ENCODE results near the gene VAV2. TPM values are rescaled to one million over a fixed set of nuclear protein-coding genes. Genes with fewer than 3 reads are reported as not detected.

Gene VAV2
- total and polyA plus RNA-seq, 9 of the 15 experiments (the other 6 are each of a cell fraction or from before 2014, with no cell fraction given) = 0.01 to 2.7 (median 1.0) TPM; not detected in 1

DNA sequence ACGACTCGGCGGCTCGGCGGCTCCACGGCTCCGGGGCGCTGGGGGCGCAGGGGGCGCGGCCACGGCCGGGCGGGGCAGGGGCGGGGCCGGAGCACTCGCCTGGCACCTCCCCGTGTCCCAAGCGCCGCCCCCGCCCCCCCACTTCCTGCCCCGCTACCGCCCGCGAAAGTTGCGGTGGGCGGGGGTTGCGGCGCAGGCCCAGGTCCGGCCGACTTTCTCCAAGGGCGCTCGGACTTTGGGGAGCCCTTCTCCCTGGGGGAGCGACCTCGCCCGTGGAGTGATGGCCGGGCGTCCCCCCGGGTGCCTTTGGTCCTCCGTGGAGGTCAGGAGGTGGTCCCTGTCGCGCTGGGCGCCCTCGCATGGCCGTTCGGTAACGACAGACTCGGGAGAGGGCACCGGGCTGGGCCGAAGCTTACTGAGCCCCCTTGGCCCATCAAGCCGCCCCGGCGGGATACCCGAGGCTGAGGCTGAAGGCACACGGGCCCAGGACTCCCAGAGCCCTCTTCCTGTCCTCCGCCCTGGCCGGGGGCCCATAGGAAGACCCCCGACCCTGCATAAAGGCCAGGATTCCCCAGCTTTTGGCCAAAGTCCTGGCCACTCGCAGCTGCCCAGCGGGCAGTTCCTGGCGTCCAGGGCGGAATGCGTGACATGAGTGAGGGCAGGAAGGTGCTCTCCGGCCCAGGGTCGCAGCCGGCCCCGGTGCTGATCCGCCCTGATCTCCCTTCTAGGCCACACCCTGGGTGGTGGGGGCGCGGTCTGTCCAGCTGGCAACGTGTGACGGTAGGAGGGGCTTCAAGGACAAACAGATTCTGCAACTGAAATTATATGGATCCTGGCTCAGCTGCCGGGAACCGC is 883 bp upstream of the VAV2 start (continued):
- TF ChIP-seq ERF (CRISPR knock-in tag; IDR thresholded peaks at IDR 0.05) = no peak
- TF ChIP-seq, protein P1, sequence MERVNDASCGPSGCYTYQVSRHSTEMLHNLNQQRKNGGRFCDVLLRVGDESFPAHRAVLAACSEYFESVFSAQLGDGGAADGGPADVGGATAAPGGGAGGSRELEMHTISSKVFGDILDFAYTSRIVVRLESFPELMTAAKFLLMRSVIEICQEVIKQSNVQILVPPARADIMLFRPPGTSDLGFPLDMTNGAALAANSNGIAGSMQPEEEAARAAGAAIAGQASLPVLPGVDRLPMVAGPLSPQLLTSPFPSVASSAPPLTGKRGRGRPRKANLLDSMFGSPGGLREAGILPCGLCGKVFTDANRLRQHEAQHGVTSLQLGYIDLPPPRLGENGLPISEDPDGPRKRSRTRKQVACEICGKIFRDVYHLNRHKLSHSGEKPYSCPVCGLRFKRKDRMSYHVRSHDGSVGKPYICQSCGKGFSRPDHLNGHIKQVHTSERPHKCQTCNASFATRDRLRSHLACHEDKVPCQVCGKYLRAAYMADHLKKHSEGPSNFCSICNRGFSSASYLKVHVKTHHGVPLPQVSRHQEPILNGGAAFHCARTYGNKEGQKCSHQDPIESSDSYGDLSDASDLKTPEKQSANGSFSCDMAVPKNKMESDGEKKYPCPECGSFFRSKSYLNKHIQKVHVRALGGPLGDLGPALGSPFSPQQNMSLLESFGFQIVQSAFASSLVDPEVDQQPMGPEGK (CRISPR knock-in tag; IDR thresholded peaks at IDR 0.05; ENCODE audit: borderline replicate concordance) = no peak
- no peak for TF ChIP-seq ZNF140 (CRISPR knock-in tag; IDR thresholded peaks at IDR 0.05)
- TF ChIP-seq, protein P2, sequence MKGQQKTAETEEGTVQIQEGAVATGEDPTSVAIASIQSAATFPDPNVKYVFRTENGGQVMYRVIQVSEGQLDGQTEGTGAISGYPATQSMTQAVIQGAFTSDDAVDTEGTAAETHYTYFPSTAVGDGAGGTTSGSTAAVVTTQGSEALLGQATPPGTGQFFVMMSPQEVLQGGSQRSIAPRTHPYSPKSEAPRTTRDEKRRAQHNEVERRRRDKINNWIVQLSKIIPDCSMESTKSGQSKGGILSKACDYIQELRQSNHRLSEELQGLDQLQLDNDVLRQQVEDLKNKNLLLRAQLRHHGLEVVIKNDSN (CRISPR knock-in tag; IDR thresholded peaks at IDR 0.05) = no peak
- TF ChIP-seq ZNF696 (CRISPR knock-in tag; conservative IDR thresholded peaks at IDR 0.05) = no peak
- TF ChIP-seq, protein P3, sequence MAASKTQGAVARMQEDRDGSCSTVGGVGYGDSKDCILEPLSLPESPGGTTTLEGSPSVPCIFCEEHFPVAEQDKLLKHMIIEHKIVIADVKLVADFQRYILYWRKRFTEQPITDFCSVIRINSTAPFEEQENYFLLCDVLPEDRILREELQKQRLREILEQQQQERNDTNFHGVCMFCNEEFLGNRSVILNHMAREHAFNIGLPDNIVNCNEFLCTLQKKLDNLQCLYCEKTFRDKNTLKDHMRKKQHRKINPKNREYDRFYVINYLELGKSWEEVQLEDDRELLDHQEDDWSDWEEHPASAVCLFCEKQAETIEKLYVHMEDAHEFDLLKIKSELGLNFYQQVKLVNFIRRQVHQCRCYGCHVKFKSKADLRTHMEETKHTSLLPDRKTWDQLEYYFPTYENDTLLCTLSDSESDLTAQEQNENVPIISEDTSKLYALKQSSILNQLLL (CRISPR knock-in tag; IDR thresholded peaks at IDR 0.05; ENCODE audit: borderline replicate concordance) = no peak
- peak; percentile 74 for TF ChIP-seq RBFOX2 (IDR thresholded peaks at IDR 0.05; ENCODE audit: low read depth, low read length)
- no peak for TF ChIP-seq MTA1 (IDR thresholded peaks at IDR 0.05; ENCODE audit: borderline replicate concordance)
- TF ChIP-seq HNRNPLL (IDR thresholded peaks at IDR 0.05; ENCODE audit: low read depth, low read length, poor library complexity, severe bottlenecking) = peak; percentile 65
- TF ChIP-seq ZBTB1 (CRISPR knock-in tag; IDR thresholded peaks at IDR 0.05; ENCODE audit: borderline replicate concordance, low read depth) = peak; percentile 54; the same call in 1 of the 2 replicates
- no peak for TF ChIP-seq HNRNPK (IDR thresholded peaks at IDR 0.05; ENCODE audit: low read depth, low read length, poor library complexity, severe bottlenecking)
- TF ChIP-seq ZNF263 (CRISPR knock-in tag; IDR thresholded peaks at IDR 0.05; ENCODE audit: borderline replicate concordance) = peak; percentile 38; the same call in 1 of the 2 replicates
- TF ChIP-seq, protein P4, sequence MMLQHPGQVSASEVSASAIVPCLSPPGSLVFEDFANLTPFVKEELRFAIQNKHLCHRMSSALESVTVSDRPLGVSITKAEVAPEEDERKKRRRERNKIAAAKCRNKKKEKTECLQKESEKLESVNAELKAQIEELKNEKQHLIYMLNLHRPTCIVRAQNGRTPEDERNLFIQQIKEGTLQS (IDR thresholded peaks at IDR 0.05) = no peak
- TF ChIP-seq, protein P4 (CRISPR knock-in tag; conservative IDR thresholded peaks at IDR 0.05) = no peak
- no peak for TF ChIP-seq ZNF707 (CRISPR knock-in tag; conservative IDR thresholded peaks at IDR 0.05)
- TF ChIP-seq RFX7 (CRISPR knock-in tag; IDR thresholded peaks at IDR 0.05) = no peak
- 0 out of 2 replicates have a peak, but pooled peaks have one; percentile 26 for TF ChIP-seq KAT7 (CRISPR knock-in tag; IDR thresholded peaks at IDR 0.05; ENCODE audit: borderline replicate concordance)
- TF ChIP-seq, protein P5, sequence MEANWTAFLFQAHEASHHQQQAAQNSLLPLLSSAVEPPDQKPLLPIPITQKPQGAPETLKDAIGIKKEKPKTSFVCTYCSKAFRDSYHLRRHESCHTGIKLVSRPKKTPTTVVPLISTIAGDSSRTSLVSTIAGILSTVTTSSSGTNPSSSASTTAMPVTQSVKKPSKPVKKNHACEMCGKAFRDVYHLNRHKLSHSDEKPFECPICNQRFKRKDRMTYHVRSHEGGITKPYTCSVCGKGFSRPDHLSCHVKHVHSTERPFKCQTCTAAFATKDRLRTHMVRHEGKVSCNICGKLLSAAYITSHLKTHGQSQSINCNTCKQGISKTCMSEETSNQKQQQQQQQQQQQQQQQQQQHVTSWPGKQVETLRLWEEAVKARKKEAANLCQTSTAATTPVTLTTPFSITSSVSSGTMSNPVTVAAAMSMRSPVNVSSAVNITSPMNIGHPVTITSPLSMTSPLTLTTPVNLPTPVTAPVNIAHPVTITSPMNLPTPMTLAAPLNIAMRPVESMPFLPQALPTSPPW (CRISPR knock-in tag; IDR thresholded peaks at IDR 0.05) = peak; percentile 92
- TF ChIP-seq MCM3 (IDR thresholded peaks at IDR 0.05) = no peak
- TF ChIP-seq ARHGAP35 (IDR thresholded peaks at IDR 0.05; ENCODE audit: partially characterized antibody) = no peak
- 0 out of 2 replicates have a peak, but pooled peaks have one; percentile 15 for TF ChIP-seq ELF4 (CRISPR knock-in tag; IDR thresholded peaks at IDR 0.05)

Measured in K562 (cell line).